IMR-90 (cell line): ENCODE measurements around the gene IGSF9B. TPM values are rescaled to one million over a fixed set of nuclear protein-coding genes. Genes with fewer than 3 reads are reported as not detected.

Experiments
- ATAC-seq: fragments of 200-7000 bp; cut with Tn5 transposase; 2 replicates; pipeline ENCODE4 v1.9.1; 2020; ENCODE audit warnings: low read depth, mild to moderate bottlenecking, moderate library complexity
- BruUV-seq: library from RNA; stranded (reverse); fragments of 400-500 nt; replicated peaks from 2 replicates; lab custom pipeline; 2021; lab: Mats Ljungman, UMichigan
- CTCF ChIA-PET: fragments of 300-600 bp; formaldehyde crosslinking; extraction: SDS; loops from one replicate; lab custom pipeline; 2021; ENCODE audit warnings: antibody characterized with exemption; lab: Yijun Ruan, JAX
- POLR2A ChIA-PET: fragments of 300-600 bp; sonication (Branson Sonifier 250); formaldehyde crosslinking; loops from one replicate; lab custom pipeline; 2022; ENCODE audit warnings: antibody characterized with exemption; ENCODE audit not compliant: unreplicated experiment; lab: Charles Lee
- DNase-seq: peaks from one replicate; pipeline ENCODE4 v3.0.0; 2013
- H2AFZ ChIP-seq: replicated peaks from 2 replicates; pipeline ENCODE3; 2013; ENCODE audit warnings: low read length, mild to moderate bottlenecking; ENCODE audit not compliant: poor library complexity
- H2AK5ac ChIP-seq: 2 replicates; pipeline ENCODE4 v1.6.1; 2013; ENCODE audit warnings: low read depth, low read length, inconsistent platforms
- H2AK9ac ChIP-seq: replicated peaks from 2 replicates; pipeline ENCODE3; 2013; ENCODE audit warnings: mild to moderate bottlenecking, low read depth, low read length, moderate library complexity; ENCODE audit not compliant: poor library complexity
- H2BK120ac ChIP-seq: 2 replicates; pipeline ENCODE4 v1.6.1; 2013; ENCODE audit warnings: low read depth, low read length, inconsistent platforms
- H2BK15ac ChIP-seq: 3 replicates; pipeline ENCODE4 v1.6.1; 2013; ENCODE audit warnings: low read depth, low read length, inconsistent platforms
- H2BK20ac ChIP-seq: 2 replicates; pipeline ENCODE4 v1.6.1; 2013; ENCODE audit warnings: low read depth, mild to moderate bottlenecking, inconsistent platforms, low read length, moderate library complexity
- H2BK5ac ChIP-seq: 2 replicates; pipeline ENCODE4 v1.6.1; 2013; ENCODE audit warnings: mild to moderate bottlenecking, low read depth, low read length, inconsistent platforms; ENCODE audit not compliant: poor library complexity, severe bottlenecking
- H3K14ac ChIP-seq: replicated peaks from 2 replicates; pipeline ENCODE4 v1.6.1; 2013; ENCODE audit warnings: low read depth, low read length, inconsistent platforms
- H3K18ac ChIP-seq: 2 replicates; pipeline ENCODE4 v1.6.1; 2013; ENCODE audit warnings: low read depth, low read length, control low read depth
- H3K23ac ChIP-seq: 2 replicates; pipeline ENCODE4 v1.6.1; 2013; ENCODE audit warnings: low read depth, low read length, inconsistent platforms
- H3K27ac ChIP-seq: 2 replicates; pipeline ENCODE4 v1.5.1; 2013; ENCODE audit warnings: mild to moderate bottlenecking, control low read depth, low read length; ENCODE audit not compliant: insufficient read depth
- H3K27me3 ChIP-seq: 2 replicates; pipeline ENCODE4 v1.6.1; 2013; ENCODE audit warnings: low read length; ENCODE audit not compliant: control insufficient read depth, insufficient read depth
- H3K36me3 ChIP-seq: 2 replicates; pipeline ENCODE4 v1.6.1; 2013; ENCODE audit warnings: low read length, mixed read lengths; ENCODE audit not compliant: control insufficient read depth, insufficient read depth
- H3K4ac ChIP-seq: 2 replicates; pipeline ENCODE4 v1.6.1; 2013; ENCODE audit warnings: low read depth, low read length, inconsistent platforms
- H3K4me1 ChIP-seq: 2 replicates; pipeline ENCODE4 v1.6.1; 2013; ENCODE audit warnings: low read length, mixed read lengths; ENCODE audit not compliant: control insufficient read depth, insufficient read depth
- H3K4me2 ChIP-seq: 2 replicates; pipeline ENCODE4 v1.6.1; 2013; ENCODE audit warnings: low read depth, mild to moderate bottlenecking, control low read depth, low read length, moderate library complexity
- H3K4me3 ChIP-seq: 2 replicates; pipeline ENCODE4 v1.5.1; 2013; ENCODE audit warnings: low read depth, mild to moderate bottlenecking, control low read depth, low read length, moderate library complexity; ENCODE audit not compliant: insufficient read depth
- H3K56ac ChIP-seq: 2 replicates; pipeline ENCODE4 v1.6.1; 2013; ENCODE audit warnings: low read length, inconsistent platforms; ENCODE audit not compliant: insufficient read depth; ENCODE audit errors: extremely low read depth
- H3K79me1 ChIP-seq, 2 experiments: 2 replicates each; pipeline ENCODE4 v1.6.1; 2013; ENCODE audit warnings: low read length in 2 of 2, inconsistent platforms in 1 of 2, low read depth in 1 of 2
- H3K9ac ChIP-seq: 2 replicates; pipeline ENCODE4 v1.6.1; 2013; ENCODE audit warnings: low read depth, low read length, control low read depth
- H3K9me1 ChIP-seq: 2 replicates; pipeline ENCODE4 v1.6.1; 2013; ENCODE audit warnings: low read length, inconsistent platforms; ENCODE audit not compliant: insufficient read depth
- H3K9me3 ChIP-seq: 2 replicates; pipeline ENCODE4 v1.6.1; 2013; ENCODE audit warnings: low read length; ENCODE audit not compliant: control insufficient read depth, insufficient read depth
- H4K20me1 ChIP-seq: 2 replicates; pipeline ENCODE4 v1.6.1; 2013; ENCODE audit warnings: low read length, inconsistent platforms; ENCODE audit not compliant: insufficient read depth
- H4K5ac ChIP-seq: 2 replicates; pipeline ENCODE4 v1.6.1; 2013; ENCODE audit warnings: mild to moderate bottlenecking, low read depth, low read length, control low read depth
- H4K8ac ChIP-seq, 2 experiments: 2 replicates each; pipeline ENCODE4 v1.6.1; 2013; ENCODE audit warnings: low read depth in 2 of 2, low read length in 2 of 2, control low read depth in 1 of 2, inconsistent platforms in 1 of 2
- H4K91ac ChIP-seq: 2 replicates; pipeline ENCODE4 v1.6.1; 2013; ENCODE audit warnings: low read depth, low read length, inconsistent platforms; ENCODE audit not compliant: insufficient read depth
- CTCF ChIP-seq: conservative IDR thresholded peaks from 2 replicates; pipeline ENCODE4 v1.5.1; 2012; ENCODE audit warnings: mild to moderate bottlenecking, low read depth, low read length, improper control_type of control experiment
- RAD21 ChIP-seq: IDR thresholded peaks from 2 replicates; pipeline ENCODE4 v1.6.1; 2012; ENCODE audit warnings: low read length, improper control_type of control experiment
- SMC3 ChIP-seq: fragments of 150-350 bp; IDR thresholded peaks from 2 replicates; pipeline ENCODE4 v1.6.1; 2016; ENCODE audit warnings: low read depth, mild to moderate bottlenecking, antibody characterized with exemption, low read length, moderate library complexity
- WGBS, 2 experiments: methylation state at CpG; one replicate each; pipeline versions ENCODE4 v1.1.5 to v1.1.7; 2013; ENCODE audit warnings: missing lambda C conversion rate in 2 of 2; ENCODE audit not compliant: insufficient read length in 1 of 2; ENCODE audit errors: extremely low coverage in 2 of 2; 5-methylcytosine and 5-hydroxymethylcytosine counted together
- dilution Hi-C: fragments of 300-500 bp; cut with HindIII; formaldehyde crosslinking; loops from one replicate; pipeline ENCODE4 v1.14.3; 2018; ENCODE audit warnings: low sequenced_read_pairs; ENCODE audit not compliant: unreplicated experiment
- in situ Hi-C: fragments of 300-500 bp; cut with MboI; formaldehyde crosslinking; loops from 3 replicates; pipeline ENCODE4 v1.14.3; 2019; ENCODE audit warnings: low sequenced_read_pairs, inconsistent platforms, mixed read lengths
- intact Hi-C: fragments of 100-400 bp; cut with micrococcal nuclease; formaldehyde crosslinking; loops from 2 replicates; pipeline ENCODE4 v1.10.0; 2022
- polyA plus RNA-seq, 3 experiments: library from polyadenylated mRNA; depleted of rRNA; stranded (reverse); fragments of >200 nt; gene quantifications; 2 replicates each; pipeline ENCODE4 v1.2.3, GENCODE V29; 2012; ENCODE audit warnings: low replicate concordance in 1 of 3
- total RNA-seq: library from RNA; depleted of rRNA; stranded (reverse); fragments of >200 nt; gene quantifications from 2 replicates; pipeline ENCODE4 v1.2.3, GENCODE V29; 2012

The IGSF9B gene
- total and polyA plus RNA-seq, 2 of the 4 experiments (the other 2 are of a cell fraction) = under 0.01 to 0.10 TPM

GRCh38 chr11:133966921-133967598 lies 10.3 kb upstream of the IGSF9B start:
- Histone ChIP-seq H3K27me3 (peaks cover 3% of the 10 kb centered on the region; the same call in 1 of the 2 replicates), H3K79me1 (no peaks in the 10 kb centered on the region), H2AK9ac (no peak overlapping the region), H3K27ac (no peak overlapping the region), H4K8ac (no peak overlapping the region), H3K4me3 (no peak overlapping the region), H3K36me3 (no peaks in the 10 kb centered on the region), H4K20me1 (no peaks in the 10 kb centered on the region), H3K14ac (no peak overlapping the region), H3K18ac (no peak overlapping the region), H3K9me1 (no peaks in the 10 kb centered on the region), H3K4ac (no peak overlapping the region), H2BK15ac (no peak overlapping the region), H3K9me3 (no peaks in the 10 kb centered on the region), H2AFZ (peak overlapping the region; percentile 61), H2BK5ac (no peak overlapping the region), H3K23ac (no peak overlapping the region), H2BK20ac (no peak overlapping the region), H2AK5ac (no peak overlapping the region), H2BK120ac (no peak overlapping the region), H3K4me1 (no peaks in the 10 kb centered on the region), H3K56ac (no peak overlapping the region), H4K5ac (no peak overlapping the region), H3K9ac (no peak overlapping the region), H4K91ac (no peak overlapping the region), H3K4me2 (peak overlapping the region; percentile 51; the same call in 1 of the 2 replicates)
- BruUV-seq = no TSS peak
- TF ChIP-seq CTCF (peak; percentile 23; the same call in 1 of the 2 replicates), SMC3 (0 out of 2 replicates have a peak, but pooled peaks have one; percentile 19), RAD21 (no peak)
- in situ Hi-C loops (no loop called here), intact Hi-C loops (no loop called here), dilution Hi-C loops (no loop called here)
- ATAC-seq = peak; percentile 17; the same call in 1 of the 2 replicates
- DNase-seq = no peak
- WGBS, 2 experiments = 82% methylated on average over 7 of the region's 43 CpGs; no CpG with 5 or more reads in 1 of the 2 experiments
- CTCF ChIA-PET = no interaction called here
- POLR2A ChIA-PET = no interaction called here
